ENCODE measurements around the gene MECR.
A peak's percentile ranks its signal among the peaks of the same experiment; 100 is the strongest.

The MECR gene

GRCh38 chr1:29256979-29257804 is 26.5 kb upstream of the MECR start:
- DNase-seq: peak; percentile 52

GRCh38 chr1:29256394-29256793 is 25.7 kb upstream of the MECR start:
- DNase-seq: no peak

- DNase-seq: no peak
Measured at GRCh38 chr1:29255134-29255666, 24.5 kb upstream of the MECR start.

GRCh38 chr1:29254346-29254745 is 23.6 kb upstream of the MECR start:
- no peak for DNase-seq

GRCh38 chr1:29253180-29253579 is 22.4 kb upstream of the MECR start:
- DNase-seq: no peak

GRCh38 chr1:29251164-29252124 is 20.7 kb upstream of the MECR start:
- no peak for DNase-seq

- DNase-seq: no peak
Measured at GRCh38 chr1:29249951-29250581, 19.3 kb upstream of the MECR start.

GRCh38 chr1:29249170-29249691 is 18.5 kb upstream of the MECR start:
- peak; percentile 52 for DNase-seq

- no peak for DNase-seq
Measured at GRCh38 chr1:29248409-29248808, 17.7 kb upstream of the MECR start.

- DNase-seq: no peak
Measured at GRCh38 chr1:29247571-29248273, 17.0 kb upstream of the MECR start.

GRCh38 chr1:29247044-29247443 is 16.3 kb upstream of the MECR start:
- DNase-seq: no peak

GRCh38 chr1:29245876-29246275 is 15.1 kb upstream of the MECR start:
- DNase-seq: no peak

GRCh38 chr1:29245261-29245660 is 14.5 kb upstream of the MECR start:
- no peak for DNase-seq

GRCh38 chr1:29243871-29244200 is 13.1 kb upstream of the MECR start:
- DNase-seq: no peak

- no peak for DNase-seq
Measured at GRCh38 chr1:29243023-29243870, 12.5 kb upstream of the MECR start.

- DNase-seq: no peak
Measured at GRCh38 chr1:29240986-29241385, 10.3 kb upstream of the MECR start.

GRCh38 chr1:29240400-29240837 is 9.7 kb upstream of the MECR start:
- DNase-seq: no peak

- no peak for DNase-seq
Measured at GRCh38 chr1:29239142-29239541, 8.4 kb upstream of the MECR start.

- no peak for DNase-seq
Measured at GRCh38 chr1:29238620-29239002, 7.9 kb upstream of the MECR start.

- peak; percentile 83 for DNase-seq
Measured at GRCh38 chr1:29237852-29238619, 7.3 kb upstream of the MECR start.
